Liver (tissue), 9 donors: ENCODE measurements around the gene TMPRSS7. TPM values are rescaled to one million over a fixed set of nuclear protein-coding genes. Genes with fewer than 3 reads are reported as not detected.

ENCODE experiments used
- DNase-seq: peaks from one replicate; pipeline ENCODE4 v3.0.0-alpha.2; 2017; ENCODE audit warnings: low spot score
- H3K27ac ChIP-seq, 2 donors: one replicate each; pipeline ENCODE4 v1.7.0; 2013; ENCODE audit warnings: inconsistent platforms in 2 of 2, low read length in 2 of 2, control low read depth in 1 of 2, low read depth in 1 of 2, mild to moderate bottlenecking in 1 of 2
- H3K27me3 ChIP-seq, 4 donors: one replicate each; pipeline versions ENCODE4 v1.6.1 to v1.7.0; 2013; ENCODE audit warnings: low read length in 3 of 4, inconsistent platforms in 1 of 4, mild to moderate bottlenecking in 1 of 4, moderate library complexity in 1 of 4; ENCODE audit not compliant: control insufficient read depth in 4 of 4, insufficient read depth in 4 of 4
- H3K36me3 ChIP-seq, 4 donors: one replicate each; pipeline versions ENCODE4 v1.6.1 to v1.7.0; 2013; ENCODE audit warnings: low read length in 3 of 4, mild to moderate bottlenecking in 3 of 4, low read depth in 1 of 4, moderate library complexity in 1 of 4; ENCODE audit not compliant: control insufficient read depth in 4 of 4, insufficient read depth in 3 of 4
- H3K4me1 ChIP-seq, 4 donors: one replicate each; pipeline versions ENCODE4 v1.6.1 to v1.7.0; 2013; ENCODE audit warnings: low read length in 3 of 4, mild to moderate bottlenecking in 3 of 4, moderate library complexity in 1 of 4; ENCODE audit not compliant: control insufficient read depth in 4 of 4, insufficient read depth in 4 of 4
- H3K4me3 ChIP-seq, 3 donors: one replicate each; pipeline versions ENCODE4 v1.6.1 to v1.7.0; 2013; ENCODE audit warnings: low read length in 3 of 3, control low read depth in 1 of 3, low read depth in 1 of 3, mild to moderate bottlenecking in 1 of 3
- H3K9ac ChIP-seq, 2 donors: one replicate each; pipeline ENCODE4 v1.7.0; 2013; ENCODE audit warnings: low read length in 2 of 2, mild to moderate bottlenecking in 2 of 2, moderate library complexity in 2 of 2, control low read depth in 1 of 2, low read depth in 1 of 2
- H3K9me3 ChIP-seq, 4 donors: one replicate each; pipeline versions ENCODE4 v1.6.1 to v1.7.0; 2013; ENCODE audit warnings: low read length in 3 of 4; ENCODE audit not compliant: control insufficient read depth in 4 of 4
- EGR1 ChIP-seq, 2 donors: IDR thresholded peaks; 2 replicates each; pipeline ENCODE4 v1.6.1; 2016 to 2018; ENCODE audit warnings: antibody characterized with exemption in 2 of 2, low read depth in 2 of 2
- FOXA1 ChIP-seq: IDR thresholded peaks from 2 replicates; pipeline ENCODE4 v1.6.1; 2016; ENCODE audit warnings: antibody characterized with exemption
- GABPA ChIP-seq, 2 donors: IDR thresholded peaks in 1 of 2; conservative IDR thresholded peaks in 1 of 2; 2 replicates each; pipeline ENCODE4 v1.6.1; 2016; ENCODE audit warnings: antibody characterized with exemption in 2 of 2, mild to moderate bottlenecking in 1 of 2, moderate library complexity in 1 of 2
- HNF4A ChIP-seq, 2 donors: conservative IDR thresholded peaks; 2 replicates each; pipeline ENCODE4 v1.6.1; 2016; ENCODE audit warnings: antibody characterized with exemption in 2 of 2, mild to moderate bottlenecking in 2 of 2
- HNF4G ChIP-seq: IDR thresholded peaks from 2 replicates; pipeline ENCODE4 v1.6.1; 2016; ENCODE audit warnings: antibody characterized with exemption
- JUND ChIP-seq, 2 donors: IDR thresholded peaks; 2 replicates each; pipeline ENCODE4 v1.6.1; 2016; ENCODE audit warnings: antibody characterized with exemption in 2 of 2
- MAX ChIP-seq: IDR thresholded peaks from 2 replicates; pipeline ENCODE4 v1.6.1; 2016; ENCODE audit warnings: antibody characterized with exemption
- YY1 ChIP-seq: IDR thresholded peaks from 2 replicates; pipeline ENCODE4 v1.6.1; 2016; ENCODE audit warnings: antibody characterized with exemption, mild to moderate bottlenecking
- WGBS: extraction: QIAGEN DNeasy Blood & Tissue Kit; methylation state at CpG from one replicate; pipeline ENCODE4 v1.1.7; 2013; 5-methylcytosine and 5-hydroxymethylcytosine counted together
- polyA plus RNA-seq, 2 donors: library from polyadenylated mRNA; stranded (reverse) in 1 of 2; unstranded in 1 of 2; fragments of 200-250 nt in 1 of 2; fragments of >200 nt in 1 of 2; fragmentation: Nextera tagmentation in 1 of 2; extraction: Ambion mirVana in 1 of 2; gene quantifications; one replicate each; pipeline versions ENCODE4 v1.2.1 to v1.2.3, GENCODE V29; 2013 to 2015
- total RNA-seq, 2 donors: library from RNA; depleted of rRNA; stranded (reverse); fragments of >200 nt; gene quantifications; one replicate each; pipeline ENCODE4 v1.2.3, GENCODE V29; 2014
- TF ChIP-seq, protein P1 (sequence below): IDR thresholded peaks from 2 replicates; pipeline ENCODE4 v1.6.1; 2016; ENCODE audit warnings: antibody characterized with exemption, mild to moderate bottlenecking
- TF ChIP-seq, protein P2 (sequence below): IDR thresholded peaks from 2 replicates; pipeline ENCODE4 v1.6.1; 2016; ENCODE audit warnings: antibody characterized with exemption
- donor health status: healthy.
- donor health status: healthy.
- donor health status: healthy.
- donor health status: healthy.
- donor health status: healthy.

TMPRSS7 gene
- total and polyA plus RNA-seq, 4 donors = not detected

- no peak for TF ChIP-seq MAX
- TF ChIP-seq HNF4G = no peak
- no peak for TF ChIP-seq JUND (IDR thresholded peaks at IDR 0.05)
- Histone ChIP-seq H3K9me3 (no peaks in the 10 kb centered on the region), H3K27me3 (peaks cover 0 to 4% (median 0%) of the 10 kb centered on the region in 4 donors), H3K4me3 (peak overlapping the region in 2 of 3 donors; percentile 19 to 48), H3K9ac (no peak overlapping the region), H3K27ac (no peak overlapping the region), H3K4me1 (peaks cover 0 to 13% (median 6%) of the 10 kb centered on the region in 4 donors), H3K36me3 (no peaks in the 10 kb centered on the region)
- 44% methylated on average over 12 of the region's 12 CpGs for WGBS
- no peak for DNase-seq
Measured at GRCh38 chr3:112085735-112086075, 51.2 kb downstream of the TMPRSS7 start.

GRCh38 chr3:112086076-112086854 is 51.7 kb downstream of the TMPRSS7 start, which contains the start of gene C3orf52:
TSS of gene C3orf52 (plus strand) at chr3:112086389. CDS start at chr3:112086408, 19 bp downstream.
- no peaks in the 10 kb centered on the region for H3K36me3 ChIP-seq
- no peak within 1 kb of the TSS for H3K9ac ChIP-seq
- peaks cover 0 to 4% (median 0%) of the 10 kb centered on the region in 4 donors for H3K27me3 ChIP-seq
- H3K27ac ChIP-seq = no peak within 1 kb of the TSS
- H3K4me1 ChIP-seq = peaks cover 0 to 13% (median 6%) of the 10 kb centered on the region in 4 donors
- no peaks in the 10 kb centered on the region for H3K9me3 ChIP-seq
- 3% methylated on average over 67 of the region's 67 CpGs for WGBS
- peak; percentile 74 for DNase-seq
- TF ChIP-seq HNF4A (conservative IDR thresholded peaks at IDR 0.05) (peak in 1 of 2 donors; percentile 7), MAX (peak; percentile 84), YY1 (peak; percentile 38), GABPA (IDR thresholded peaks at IDR 0.05 in 1 of 2, conservative IDR thresholded peaks at IDR 0.05 in 1 of 2) (no peak)
- H3K4me3 ChIP-seq = peak within 1 kb of the TSS; percentile 28 to 48 (median 48)

GRCh38 chr3:112086875-112087524 is 52.5 kb downstream of the TMPRSS7 start:
- no peak for DNase-seq
- no peak overlapping the region for H3K9ac ChIP-seq
- peaks cover 0 to 13% (median 6%) of the 10 kb centered on the region in 4 donors for H3K4me1 ChIP-seq
- 54% methylated on average over 14 of the region's 14 CpGs for WGBS
- H3K27ac ChIP-seq = no peak overlapping the region
- peaks cover 0 to 4% (median 0%) of the 10 kb centered on the region in 4 donors for H3K27me3 ChIP-seq
- no peaks in the 10 kb centered on the region for H3K36me3 ChIP-seq
- no peaks in the 10 kb centered on the region for H3K9me3 ChIP-seq
- H3K4me3 ChIP-seq = peak overlapping the region in 1 of 3 donors; percentile 48
- no peak for TF ChIP-seq EGR1 (IDR thresholded peaks at IDR 0.05; ENCODE audit: low read depth in 2 of 2)
- TF ChIP-seq JUND (IDR thresholded peaks at IDR 0.05) = no peak
- TF ChIP-seq FOXA1 = no peak
- TF ChIP-seq, protein P1, sequence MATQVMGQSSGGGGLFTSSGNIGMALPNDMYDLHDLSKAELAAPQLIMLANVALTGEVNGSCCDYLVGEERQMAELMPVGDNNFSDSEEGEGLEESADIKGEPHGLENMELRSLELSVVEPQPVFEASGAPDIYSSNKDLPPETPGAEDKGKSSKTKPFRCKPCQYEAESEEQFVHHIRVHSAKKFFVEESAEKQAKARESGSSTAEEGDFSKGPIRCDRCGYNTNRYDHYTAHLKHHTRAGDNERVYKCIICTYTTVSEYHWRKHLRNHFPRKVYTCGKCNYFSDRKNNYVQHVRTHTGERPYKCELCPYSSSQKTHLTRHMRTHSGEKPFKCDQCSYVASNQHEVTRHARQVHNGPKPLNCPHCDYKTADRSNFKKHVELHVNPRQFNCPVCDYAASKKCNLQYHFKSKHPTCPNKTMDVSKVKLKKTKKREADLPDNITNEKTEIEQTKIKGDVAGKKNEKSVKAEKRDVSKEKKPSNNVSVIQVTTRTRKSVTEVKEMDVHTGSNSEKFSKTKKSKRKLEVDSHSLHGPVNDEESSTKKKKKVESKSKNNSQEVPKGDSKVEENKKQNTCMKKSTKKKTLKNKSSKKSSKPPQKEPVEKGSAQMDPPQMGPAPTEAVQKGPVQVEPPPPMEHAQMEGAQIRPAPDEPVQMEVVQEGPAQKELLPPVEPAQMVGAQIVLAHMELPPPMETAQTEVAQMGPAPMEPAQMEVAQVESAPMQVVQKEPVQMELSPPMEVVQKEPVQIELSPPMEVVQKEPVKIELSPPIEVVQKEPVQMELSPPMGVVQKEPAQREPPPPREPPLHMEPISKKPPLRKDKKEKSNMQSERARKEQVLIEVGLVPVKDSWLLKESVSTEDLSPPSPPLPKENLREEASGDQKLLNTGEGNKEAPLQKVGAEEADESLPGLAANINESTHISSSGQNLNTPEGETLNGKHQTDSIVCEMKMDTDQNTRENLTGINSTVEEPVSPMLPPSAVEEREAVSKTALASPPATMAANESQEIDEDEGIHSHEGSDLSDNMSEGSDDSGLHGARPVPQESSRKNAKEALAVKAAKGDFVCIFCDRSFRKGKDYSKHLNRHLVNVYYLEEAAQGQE = no peak
- TF ChIP-seq HNF4G = no peak
- TF ChIP-seq, protein P2, sequence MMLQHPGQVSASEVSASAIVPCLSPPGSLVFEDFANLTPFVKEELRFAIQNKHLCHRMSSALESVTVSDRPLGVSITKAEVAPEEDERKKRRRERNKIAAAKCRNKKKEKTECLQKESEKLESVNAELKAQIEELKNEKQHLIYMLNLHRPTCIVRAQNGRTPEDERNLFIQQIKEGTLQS = no peak
